Muscle of leg (tissue), 11 donors: ENCODE results near the gene RABL6. TPM values are rescaled to one million over a fixed set of nuclear protein-coding genes. Genes with fewer than 3 reads are reported as not detected.

ENCODE experiments used
- DNase-seq: peaks from one replicate; pipeline ENCODE4 v3.0.0; 2013
- H3K27ac ChIP-seq: one replicate; pipeline ENCODE4 v1.5.1; 2013; ENCODE audit warnings: mild to moderate bottlenecking, low read length, control low read depth
- H3K27me3 ChIP-seq: one replicate; pipeline ENCODE4 v1.6.1; 2013; ENCODE audit warnings: low read length; ENCODE audit not compliant: control insufficient read depth, insufficient read depth
- H3K36me3 ChIP-seq: one replicate; pipeline ENCODE4 v1.6.1; 2013; ENCODE audit warnings: low read length; ENCODE audit not compliant: control insufficient read depth, insufficient read depth
- H3K4me1 ChIP-seq: one replicate; pipeline ENCODE4 v1.6.1; 2013; ENCODE audit warnings: low read length; ENCODE audit not compliant: control insufficient read depth, insufficient read depth
- H3K4me3 ChIP-seq: one replicate; pipeline ENCODE4 v1.5.1; 2013; ENCODE audit warnings: low read length, control low read depth
- H3K9me3 ChIP-seq: replicated peaks from 2 replicates; pipeline ENCODE4 v1.6.1; 2013; ENCODE audit warnings: low read depth, low read length; ENCODE audit not compliant: control insufficient read depth
- WGBS: methylation state at CpG from one replicate; pipeline ENCODE4 v1.1.5; 2013; ENCODE audit warnings: missing lambda C conversion rate; ENCODE audit not compliant: insufficient coverage; 5-methylcytosine and 5-hydroxymethylcytosine counted together
- polyA plus RNA-seq, 8 donors: library from polyadenylated mRNA; unstranded; fragments of 120-200 nt; gene quantifications; one replicate each; pipeline versions ENCODE4 v1.2.1 to v1.2.3, GENCODE V29; 2013; ENCODE audit warnings: inconsistent platforms in 1 of 8, low replicate concordance in 1 of 8; ENCODE audit not compliant: insufficient read length in 8 of 8, insufficient read depth in 1 of 8
- total RNA-seq: library from RNA; stranded (reverse); fragments of 120-200 nt; gene quantifications from one replicate; pipeline ENCODE4 v1.2.4, GENCODE V29; 2013

RABL6 gene
- total and polyA plus RNA-seq, 9 donors = 37.6 to 66.0 (median 60.8) TPM

DNA sequence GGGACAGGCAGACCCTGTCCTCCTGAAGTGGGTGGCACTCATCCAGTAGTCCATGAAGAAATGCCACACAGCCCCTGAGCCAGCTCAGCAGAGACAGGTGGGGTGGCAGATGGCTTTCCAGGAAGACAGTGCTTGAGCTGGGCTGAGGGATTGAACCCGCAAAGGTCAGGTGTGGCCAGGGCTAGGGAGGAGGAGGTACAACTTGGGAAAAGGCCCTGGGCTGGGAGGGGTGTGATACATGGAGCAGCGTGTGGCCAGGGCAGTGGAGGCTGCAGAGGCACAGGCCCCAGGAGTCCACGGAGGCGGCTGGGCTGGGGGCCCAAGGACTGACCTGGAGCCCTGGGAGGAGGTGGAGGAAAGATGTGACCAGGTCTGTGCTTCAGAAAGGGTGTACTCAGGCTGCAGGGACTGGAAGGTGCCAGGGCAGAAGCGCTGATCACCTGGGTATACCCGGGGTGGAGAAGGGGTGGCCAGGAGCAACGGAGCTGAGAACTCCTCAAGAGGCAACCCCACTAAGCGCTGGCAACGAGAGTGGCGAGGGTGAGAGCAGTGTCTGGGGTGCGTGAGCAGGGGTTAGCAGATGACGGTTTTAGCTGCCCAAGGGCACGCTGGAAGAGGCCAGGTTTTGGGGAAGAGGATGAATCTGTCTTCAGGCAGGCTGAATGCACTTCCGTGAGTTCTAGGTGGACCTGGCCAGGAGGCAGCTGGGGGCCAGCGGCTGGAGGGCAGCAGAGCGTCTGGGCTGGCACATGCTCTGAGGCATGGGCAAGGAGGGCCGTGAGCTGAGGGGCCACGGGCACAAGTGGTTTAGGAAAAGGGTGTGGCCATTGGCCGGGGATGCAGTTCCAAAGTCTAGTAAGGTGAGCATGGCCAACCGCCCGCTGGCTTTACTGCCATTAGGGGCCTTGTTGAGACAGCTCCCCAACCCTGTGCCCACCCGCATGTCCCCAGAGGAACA, 3.9 kb upstream of the RABL6 start:
- H3K36me3 ChIP-seq = no peaks in the 10 kb centered on the region
- 90% methylated on average over 22 of the region's 22 CpGs for WGBS
- no peak overlapping the region for H3K27ac ChIP-seq
- H3K27me3 ChIP-seq = peaks cover 38% of the 10 kb centered on the region
- peak; percentile 10 for DNase-seq
- H3K4me1 ChIP-seq = peaks cover 43% of the 10 kb centered on the region
- H3K4me3 ChIP-seq = no peak overlapping the region
- H3K9me3 ChIP-seq = no peaks in the 10 kb centered on the region

DNA sequence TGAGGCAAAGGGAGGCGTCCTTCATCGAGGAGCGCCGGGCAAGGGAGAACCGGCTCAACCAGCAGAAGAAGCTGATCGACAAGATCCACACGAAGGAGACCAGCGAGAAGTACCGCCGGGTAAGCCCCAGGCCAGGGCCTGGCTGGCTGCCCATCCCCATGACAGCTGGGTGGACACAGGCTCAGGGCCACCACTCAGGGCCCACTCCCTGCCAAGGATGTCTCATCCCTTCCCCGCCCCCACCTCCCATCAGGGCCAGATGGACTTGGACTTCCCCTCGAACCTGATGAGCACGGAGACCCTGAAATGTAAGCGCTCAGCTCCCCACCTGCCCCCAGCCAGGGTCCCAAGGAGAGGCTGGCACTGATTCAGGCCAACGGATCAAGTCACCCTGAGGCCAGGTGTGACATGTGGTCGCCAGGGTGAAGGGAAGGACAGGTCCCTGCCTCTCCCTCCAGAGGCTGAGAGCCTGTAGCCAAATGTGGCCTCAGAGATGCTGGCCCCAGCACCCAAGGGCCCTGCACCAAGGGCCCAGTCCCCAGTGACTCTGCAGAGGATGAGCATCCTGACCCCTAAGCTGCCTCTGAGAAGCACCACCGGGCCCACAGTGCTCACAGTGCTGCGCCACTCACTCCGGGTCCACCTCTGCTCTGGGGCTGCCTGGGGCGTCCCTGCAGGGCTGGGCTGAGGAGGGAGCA, 3.1 kb upstream of the RABL6 start:
- DNase-seq = peak; percentile 53
- H3K9me3 ChIP-seq = no peaks in the 10 kb centered on the region
- peaks cover 30% of the 10 kb centered on the region for H3K27me3 ChIP-seq
- H3K4me1 ChIP-seq = peaks cover 43% of the 10 kb centered on the region
- H3K4me3 ChIP-seq = no peak overlapping the region
- no peak overlapping the region for H3K27ac ChIP-seq
- WGBS = 87% methylated on average over 16 of the region's 20 CpGs
- peaks cover 1% of the 10 kb centered on the region for H3K36me3 ChIP-seq

DNA sequence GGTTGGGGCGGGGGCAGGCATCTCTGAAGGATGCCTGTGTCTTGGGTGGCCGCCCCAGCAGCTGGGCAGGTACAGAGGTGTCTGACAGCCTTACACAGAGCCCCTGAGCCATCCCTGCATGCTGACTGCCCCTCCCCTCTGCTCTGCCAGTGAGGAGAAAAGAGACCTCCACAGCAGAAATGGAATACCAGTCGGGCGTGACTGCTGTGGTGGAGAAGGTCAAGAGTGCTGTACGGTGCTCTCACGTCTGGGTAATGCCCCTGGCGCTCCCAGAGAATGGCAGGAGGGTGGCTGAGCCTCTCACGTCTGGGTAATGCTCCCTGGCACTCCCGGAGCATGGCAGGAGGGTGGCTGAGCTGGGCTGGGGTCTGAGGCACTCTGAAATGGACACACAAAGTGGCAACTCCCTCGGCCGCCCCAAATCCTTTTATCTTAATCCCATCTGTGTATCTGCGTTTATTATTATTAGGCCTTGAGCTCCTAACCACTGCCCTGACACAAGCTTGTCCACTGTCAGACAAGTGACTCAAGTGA, 2.5 kb upstream of the RABL6 start:
- Histone ChIP-seq H3K27ac (no peak overlapping the region), H3K9me3 (no peaks in the 10 kb centered on the region), H3K4me3 (no peak overlapping the region), H3K36me3 (peaks cover 7% of the 10 kb centered on the region), H3K4me1 (peaks cover 40% of the 10 kb centered on the region), H3K27me3 (peaks cover 24% of the 10 kb centered on the region)
- 84% methylated on average over 10 of the region's 12 CpGs for WGBS
- DNase-seq = no peak

DNA sequence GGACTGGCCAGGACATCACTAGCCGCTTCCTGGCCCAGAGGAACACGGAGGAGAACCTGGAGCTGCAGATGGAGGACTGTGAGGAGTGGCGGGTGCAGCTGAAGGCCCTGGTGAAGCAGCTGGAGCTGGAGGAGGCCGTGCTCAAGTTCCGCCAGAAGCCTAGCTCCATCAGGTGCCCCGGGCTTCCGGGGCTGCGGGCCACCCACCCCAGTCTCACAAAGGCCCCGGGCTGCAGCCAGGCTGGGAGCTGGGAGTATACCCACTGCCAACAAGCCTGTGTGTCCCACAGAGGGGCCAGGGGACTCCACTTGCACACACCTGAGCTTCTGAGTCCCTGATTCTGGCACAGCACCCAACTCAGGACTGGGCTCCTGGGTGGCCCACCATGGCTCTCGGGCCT, 1.7 kb upstream of the RABL6 start:
- peaks cover 16% of the 10 kb centered on the region for H3K27me3 ChIP-seq
- no peak overlapping the region for H3K27ac ChIP-seq
- DNase-seq = peak; percentile 12
- WGBS = 94% methylated on average over 7 of the region's 10 CpGs
- peaks cover 9% of the 10 kb centered on the region for H3K36me3 ChIP-seq
- peaks cover 33% of the 10 kb centered on the region for H3K4me1 ChIP-seq
- H3K9me3 ChIP-seq = no peaks in the 10 kb centered on the region
- H3K4me3 ChIP-seq = no peak overlapping the region

DNA sequence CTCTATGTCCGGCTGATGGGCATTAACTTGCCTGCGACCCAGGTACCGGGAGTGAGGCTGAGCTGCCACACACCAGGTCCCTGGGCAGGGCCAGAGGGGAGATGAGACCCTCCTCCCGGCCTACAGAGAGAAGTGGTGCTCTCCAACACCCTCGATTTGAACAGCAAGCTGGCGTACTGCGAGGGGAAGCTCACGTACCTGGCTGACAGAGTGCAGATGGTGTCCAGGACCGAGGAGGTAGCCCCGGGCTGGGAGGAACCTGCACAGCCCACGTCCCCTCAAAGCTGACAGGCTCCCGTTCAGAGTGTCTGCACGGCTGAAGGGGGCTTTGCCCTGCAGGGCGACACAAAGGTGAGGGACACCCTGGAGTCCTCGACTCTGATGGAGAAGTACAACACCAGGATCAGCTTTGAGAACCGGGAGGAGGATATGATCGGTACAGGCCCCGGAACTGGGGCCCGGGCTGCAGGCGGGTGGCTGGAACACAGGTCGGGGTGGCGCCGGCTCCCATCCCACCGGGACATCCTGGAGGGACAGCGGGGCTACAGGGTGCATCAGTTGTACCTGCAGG, 1.0 kb upstream of the RABL6 start:
- Histone ChIP-seq H3K4me1 (peaks cover 33% of the 10 kb centered on the region), H3K27me3 (peaks cover 10% of the 10 kb centered on the region), H3K27ac (no peak overlapping the region), H3K36me3 (peaks cover 11% of the 10 kb centered on the region), H3K4me3 (peak overlapping the region; percentile 56), H3K9me3 (no peaks in the 10 kb centered on the region)
- WGBS = 60% methylated on average over 25 of the region's 25 CpGs
- peak; percentile 11 for DNase-seq

DNA sequence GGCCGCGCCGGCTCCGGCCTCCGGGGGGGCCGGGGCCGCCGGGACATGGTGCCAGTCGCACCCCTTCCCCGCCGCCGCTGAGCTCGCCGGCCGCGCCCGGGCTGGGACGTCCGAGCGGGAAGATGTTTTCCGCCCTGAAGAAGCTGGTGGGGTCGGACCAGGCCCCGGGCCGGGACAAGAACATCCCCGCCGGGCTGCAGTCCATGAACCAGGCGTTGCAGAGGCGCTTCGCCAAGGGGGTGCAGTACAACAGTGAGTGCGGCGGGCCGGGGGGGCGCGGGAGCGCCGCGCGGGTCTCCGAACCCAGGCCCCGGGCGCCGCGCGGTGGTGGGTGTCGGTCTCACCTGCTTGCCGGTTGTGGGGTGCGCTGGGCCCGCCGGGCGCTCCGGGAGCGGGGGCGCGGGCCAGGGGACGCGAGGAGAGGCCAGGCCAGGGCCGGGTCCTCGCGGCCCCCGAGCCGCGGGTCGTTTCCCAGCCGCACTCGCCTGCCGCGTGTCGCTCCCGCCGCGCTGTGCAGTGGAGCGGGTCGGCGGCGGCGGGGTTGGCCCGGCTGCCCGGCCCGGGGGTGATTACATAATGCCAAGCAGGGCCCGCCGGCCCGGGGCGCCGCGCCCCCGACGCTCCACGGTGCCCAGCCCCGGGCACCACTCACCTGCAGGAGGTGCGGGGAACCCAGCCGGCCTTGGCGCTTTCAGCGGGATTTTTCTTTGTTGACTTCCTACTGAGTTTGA, 492 bp downstream of the RABL6 start:
- H3K27me3 ChIP-seq = no peaks in the 10 kb centered on the region
- H3K4me1 ChIP-seq = peaks cover 33% of the 10 kb centered on the region
- H3K27ac ChIP-seq = peak overlapping the region; percentile 51
- peak; percentile 43 for DNase-seq
- H3K9me3 ChIP-seq = no peaks in the 10 kb centered on the region
- WGBS = under 1% methylated on average over 93 of the region's 93 CpGs
- peak overlapping the region; percentile 71 for H3K4me3 ChIP-seq
- H3K36me3 ChIP-seq = peaks cover 17% of the 10 kb centered on the region

DNA sequence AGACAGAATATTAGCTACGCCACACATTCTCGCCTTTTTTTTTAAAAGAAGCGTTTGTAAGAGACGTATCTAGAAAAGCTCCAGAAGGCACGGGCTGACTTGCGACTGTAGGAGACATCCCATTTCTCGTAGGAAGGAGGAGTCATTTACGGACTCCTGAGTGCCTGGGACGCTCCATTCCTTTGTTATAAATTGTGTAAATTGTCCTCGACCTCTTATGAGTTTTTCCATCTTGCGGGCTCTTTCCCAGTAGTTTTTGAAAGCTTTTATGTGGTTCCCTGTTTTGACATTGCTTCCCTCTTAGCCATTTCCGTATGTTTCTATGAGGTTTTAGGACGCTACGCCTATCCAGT, 1.0 kb downstream of the RABL6 start:
- 3% methylated on average over 8 of the region's 14 CpGs for WGBS
- Histone ChIP-seq H3K27ac (no peak overlapping the region), H3K36me3 (peaks cover 17% of the 10 kb centered on the region), H3K4me1 (peaks cover 33% of the 10 kb centered on the region), H3K4me3 (peak overlapping the region; percentile 71), H3K9me3 (no peaks in the 10 kb centered on the region), H3K27me3 (no peaks in the 10 kb centered on the region)
- peak; percentile 27 for DNase-seq

DNA sequence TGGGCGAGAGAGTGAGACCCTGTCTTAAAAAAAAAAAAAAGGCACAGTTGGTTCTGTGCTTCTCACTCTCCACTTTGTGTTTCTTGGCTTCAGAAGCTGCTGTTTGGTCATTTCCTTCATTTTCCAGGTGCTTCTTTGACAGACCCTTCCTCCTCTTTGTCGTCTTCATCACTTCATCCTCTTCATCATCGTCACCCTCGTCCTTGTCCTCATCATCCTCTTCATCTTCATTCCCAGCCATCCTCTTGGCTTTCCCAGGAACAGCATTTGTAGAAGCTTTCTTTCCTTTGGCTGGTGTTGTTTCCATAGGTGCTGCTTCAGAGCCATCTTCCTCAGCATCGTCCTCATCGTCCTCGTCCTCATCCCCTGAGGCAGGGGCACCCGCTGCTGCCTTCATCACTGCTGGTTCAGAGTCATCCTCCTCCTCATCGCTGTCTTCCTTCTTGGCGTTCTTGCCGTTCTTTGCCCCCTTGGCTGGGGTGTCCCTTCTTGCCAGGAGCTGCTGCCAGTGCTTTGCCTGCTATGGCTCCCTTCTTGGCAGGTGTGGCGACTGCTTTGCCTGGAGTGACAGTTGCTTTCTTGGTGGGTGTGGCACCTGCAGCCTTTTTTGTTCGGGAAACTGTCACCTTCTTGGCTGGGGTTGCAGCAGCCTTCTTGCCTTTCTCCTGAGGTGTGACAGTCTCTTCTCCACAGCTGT, 7.1 kb downstream of the RABL6 start:
- Histone ChIP-seq H3K27ac (no peak overlapping the region), H3K36me3 (peaks cover 31% of the 10 kb centered on the region)
- WGBS = 96% methylated on average over 13 of the region's 13 CpGs

DNA sequence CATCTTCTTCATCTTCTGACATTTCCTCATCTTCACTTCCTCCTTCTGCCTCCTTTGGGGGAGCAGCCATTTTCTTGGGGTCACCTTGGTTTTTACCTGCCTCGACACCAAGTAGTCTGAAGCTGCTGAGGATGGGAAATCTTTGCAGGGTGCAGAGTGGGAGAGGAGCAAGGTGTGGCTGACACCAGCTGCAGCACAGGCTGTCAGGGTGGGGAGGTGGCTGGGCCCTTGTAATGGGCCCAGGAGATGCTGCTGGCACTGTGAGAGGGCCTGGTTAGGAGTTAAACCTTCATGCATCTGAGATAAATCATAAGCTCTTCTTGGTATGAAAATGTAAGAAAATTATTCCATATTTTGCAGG, 7.7 kb downstream of the RABL6 start:
- H3K36me3 ChIP-seq = peaks cover 28% of the 10 kb centered on the region
- no peak overlapping the region for H3K4me3 ChIP-seq
- no peak overlapping the region for H3K27ac ChIP-seq
- no peaks in the 10 kb centered on the region for H3K27me3 ChIP-seq
- WGBS = no CpG with 5 or more reads among the region's 1 CpG
- DNase-seq = no peak
- no peaks in the 10 kb centered on the region for H3K9me3 ChIP-seq
- H3K4me1 ChIP-seq = no peaks in the 10 kb centered on the region

More for the DNA sequence above, 7.1 kb downstream of the RABL6 start:
- no peak for DNase-seq
- H3K4me3 ChIP-seq = no peak overlapping the region
- no peaks in the 10 kb centered on the region for H3K9me3 ChIP-seq
- H3K27me3 ChIP-seq = no peaks in the 10 kb centered on the region
- H3K4me1 ChIP-seq = no peaks in the 10 kb centered on the region
